ENCODE measurements around the gene NCKAP5.

Gene NCKAP5

DNA sequence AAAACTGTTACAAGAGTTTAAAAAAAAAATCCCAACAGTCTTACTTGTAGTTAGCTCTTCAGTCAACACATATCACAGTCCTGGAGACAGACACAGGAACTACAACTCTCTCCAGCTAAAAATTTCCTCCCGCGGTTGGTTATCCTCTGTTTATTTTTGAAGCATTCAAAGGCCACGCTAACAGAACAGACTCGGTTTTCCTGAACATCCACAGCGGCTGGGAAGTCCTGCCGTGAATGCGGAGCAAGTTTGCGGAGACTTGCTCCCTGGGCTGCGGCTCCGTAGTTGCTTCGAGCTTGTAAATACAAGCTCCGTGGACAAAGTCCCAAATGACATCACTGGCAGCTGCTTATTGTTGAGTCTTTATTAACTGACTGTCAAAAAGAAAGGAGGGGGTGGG, at the start of gene NCKAP5:
Gene NCKAP5, minus strand, starts transcription at position 292 of the 400 bp plus-strand sequence. CDS start 50,937 bp downstream, outside the sequence.
- DNase-seq (ENCODE audit: low spot score), result no peak

DNA sequence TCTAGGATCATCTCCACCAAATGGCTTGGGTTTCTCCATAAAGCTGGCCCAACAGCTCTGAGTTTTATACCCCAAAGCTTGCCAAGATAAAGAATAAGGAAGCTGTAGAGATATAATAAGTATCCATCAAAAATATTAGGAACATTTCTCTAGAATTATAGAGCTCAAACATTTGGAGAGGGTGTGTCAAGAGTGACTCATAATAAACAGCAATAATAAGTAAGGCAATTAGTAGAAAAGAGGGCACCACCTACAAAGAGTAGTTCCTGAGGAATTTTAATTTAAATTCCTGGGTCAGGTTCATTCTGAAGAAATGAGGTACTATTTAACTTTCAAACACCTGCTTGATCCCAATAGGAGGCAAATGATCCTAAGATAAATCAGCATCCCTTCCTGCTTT, 41.4 kb upstream of the NCKAP5 start:
- no peak for DNase-seq (ENCODE audit: low spot score)

- no peak for DNase-seq (ENCODE audit: low spot score)
These were observed 40.0 kb upstream of the NCKAP5 start for GRCh38 chr2:133608291-133608690.

DNA sequence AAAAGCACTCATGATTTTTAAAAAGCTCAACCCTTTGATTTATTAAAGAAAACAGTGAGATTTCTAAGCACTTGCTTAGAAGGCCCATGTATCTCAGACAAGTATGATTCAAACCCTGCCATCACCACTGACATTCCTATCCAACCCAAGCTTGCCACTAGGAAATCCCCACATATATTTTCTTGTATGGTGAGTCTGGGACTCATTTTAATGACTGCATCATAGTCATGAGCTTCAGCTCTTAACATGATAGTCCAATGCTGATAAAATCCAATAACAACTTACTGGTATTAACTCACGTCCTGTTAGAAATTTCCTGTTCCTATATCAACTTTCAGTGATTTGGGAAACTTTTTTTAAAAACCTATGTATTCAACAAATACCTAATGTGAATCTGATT, 39.4 kb upstream of the NCKAP5 start:
- no peak for DNase-seq (ENCODE audit: low spot score)

DNA sequence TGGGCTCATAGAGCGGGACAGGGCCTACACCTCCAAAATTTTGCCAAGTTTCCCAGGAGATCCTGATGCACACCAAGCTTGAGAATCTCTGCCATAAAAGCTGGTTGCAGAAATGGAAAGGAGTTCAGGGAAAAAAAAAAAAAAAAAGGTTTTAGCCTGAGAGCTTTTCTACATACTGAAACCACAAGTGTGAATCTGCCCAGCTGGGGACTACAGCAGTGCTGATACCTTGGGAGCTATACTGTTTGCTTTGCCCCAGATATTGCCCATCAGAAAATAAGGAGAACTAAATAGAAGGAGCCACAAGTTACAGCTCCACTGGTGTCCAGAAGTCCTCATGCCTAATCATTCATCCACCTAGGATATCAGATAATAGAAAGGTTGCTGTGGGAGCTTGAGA, 38.4 kb upstream of the NCKAP5 start:
- no peak for DNase-seq (ENCODE audit: low spot score)

DNA sequence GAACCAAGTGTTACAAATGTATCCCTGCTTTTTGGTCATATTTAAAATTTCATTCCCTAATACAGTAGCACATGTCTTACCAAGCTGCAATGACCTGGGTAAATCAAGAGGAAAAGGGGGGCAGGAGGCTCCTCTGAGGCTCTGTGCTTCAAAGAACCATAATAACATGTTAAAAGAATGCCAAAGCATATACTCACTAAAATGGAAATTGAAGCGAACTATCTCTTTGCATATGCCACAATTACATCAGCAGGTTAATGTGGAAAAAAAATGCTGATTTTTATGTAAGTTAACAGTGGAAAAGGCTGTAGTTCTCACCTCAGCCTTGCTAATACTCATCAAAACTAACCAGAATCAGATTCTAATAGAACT, 37.5 kb upstream of the NCKAP5 start:
- no peak for DNase-seq (ENCODE audit: low spot score)

GRCh38 chr2:133605011-133605765, 36.9 kb upstream of the NCKAP5 start:
- no peak for DNase-seq (ENCODE audit: low spot score)

- no peak for DNase-seq (ENCODE audit: low spot score)
These were observed 34.8 kb upstream of the NCKAP5 start for GRCh38 chr2:133603109-133603508.

DNA sequence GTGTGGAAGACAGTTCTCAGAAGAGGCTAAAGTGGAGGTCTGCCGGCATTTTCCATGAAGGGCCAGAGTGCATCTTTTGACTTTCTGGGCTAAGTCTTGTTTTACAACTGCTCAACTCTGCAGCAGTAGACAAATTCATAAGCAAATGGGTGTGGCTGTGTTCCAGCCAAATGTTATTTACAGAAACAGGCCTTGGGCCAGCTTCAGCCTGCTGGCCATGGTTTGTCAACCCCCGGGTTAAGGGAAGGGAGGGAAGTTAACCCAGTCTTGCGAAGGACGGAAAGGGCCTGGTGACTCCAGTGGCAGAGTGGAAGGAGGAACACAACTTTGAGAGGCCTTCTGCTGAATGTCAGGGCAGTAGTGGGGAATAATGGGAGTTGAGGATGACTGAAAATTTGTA, 34.3 kb upstream of the NCKAP5 start:
- DNase-seq (ENCODE audit: low spot score), result no peak

GRCh38 chr2:133600266-133600928, 32.1 kb upstream of the NCKAP5 start:
- DNase-seq (ENCODE audit: low spot score), result no peak

DNA sequence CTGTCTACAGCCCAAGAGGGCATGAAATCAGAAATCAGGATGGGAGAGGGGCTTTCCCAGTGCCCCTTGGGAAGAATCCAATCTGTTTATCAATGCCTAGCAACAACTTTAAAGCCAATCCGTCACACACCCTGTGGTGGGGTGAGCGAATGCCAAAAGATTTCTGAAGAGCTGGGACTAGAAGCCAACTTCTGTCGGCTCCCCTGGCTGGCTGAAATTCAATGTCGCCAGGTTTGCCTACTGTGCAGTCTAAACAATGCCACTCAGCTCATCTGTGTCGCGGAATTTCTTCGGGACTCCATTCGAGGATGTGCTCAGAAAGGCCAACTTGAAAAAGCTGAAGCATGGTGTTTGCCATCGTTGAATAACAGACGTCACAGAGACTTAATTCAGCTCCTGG, 31.5 kb upstream of the NCKAP5 start:
- DNase-seq (ENCODE audit: low spot score), result no peak

- no peak for DNase-seq (ENCODE audit: low spot score)
These were observed 31.0 kb upstream of the NCKAP5 start for GRCh38 chr2:133599211-133599803.

DNA sequence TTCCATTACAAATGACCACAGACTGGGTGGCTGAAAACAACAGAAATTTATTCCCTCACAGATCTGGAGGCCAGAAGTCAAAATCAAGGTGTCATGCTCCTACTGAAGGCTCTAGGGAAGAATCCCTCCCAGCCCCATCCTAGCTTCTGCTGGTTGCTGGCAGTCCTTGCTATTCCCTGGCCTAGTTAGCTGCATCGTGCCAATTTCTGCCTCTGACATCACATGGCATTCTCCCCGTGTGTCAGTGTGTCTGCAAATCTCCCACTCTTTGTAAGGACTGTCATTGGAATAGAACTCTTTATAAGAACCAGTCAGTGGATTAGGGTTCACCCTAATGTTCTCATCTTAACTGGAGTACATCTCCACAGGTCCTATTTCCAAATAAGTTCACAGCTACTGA, 30.5 kb upstream of the NCKAP5 start:
- DNase-seq (ENCODE audit: low spot score), result no peak

DNA sequence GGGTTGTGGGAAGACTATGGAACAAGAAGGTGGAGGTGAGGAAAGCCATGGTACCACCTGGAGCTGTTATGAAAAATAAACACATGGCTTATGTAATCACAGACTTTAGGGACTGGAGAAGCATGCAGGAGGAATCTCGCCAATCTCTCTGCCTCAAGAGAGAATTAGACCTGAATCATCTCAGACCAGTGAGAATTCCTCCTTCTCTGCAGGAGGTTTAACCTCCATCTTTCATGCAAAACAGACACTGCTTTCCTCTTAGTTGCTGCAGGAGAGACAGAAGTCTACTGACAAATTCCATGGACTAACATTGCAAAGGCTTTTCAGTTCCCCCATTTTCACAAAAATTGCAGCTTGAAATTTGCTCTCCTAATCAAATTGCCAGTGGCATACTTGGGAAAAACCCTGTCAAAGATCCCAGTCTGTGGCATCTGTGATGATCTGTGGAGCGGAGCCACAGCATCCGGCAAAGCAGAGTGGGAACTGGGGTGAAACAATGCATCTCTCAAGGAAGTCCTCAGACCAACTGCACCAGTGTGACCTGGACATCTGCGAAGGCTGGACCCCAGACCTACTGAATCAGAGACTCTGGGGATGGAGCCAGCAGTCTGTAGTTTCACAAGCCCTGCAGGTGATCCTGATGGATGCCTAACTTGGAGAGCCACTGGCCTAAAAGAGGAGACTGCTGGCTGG, 28.6 kb upstream of the NCKAP5 start:
- no peak for DNase-seq (ENCODE audit: low spot score)

DNA sequence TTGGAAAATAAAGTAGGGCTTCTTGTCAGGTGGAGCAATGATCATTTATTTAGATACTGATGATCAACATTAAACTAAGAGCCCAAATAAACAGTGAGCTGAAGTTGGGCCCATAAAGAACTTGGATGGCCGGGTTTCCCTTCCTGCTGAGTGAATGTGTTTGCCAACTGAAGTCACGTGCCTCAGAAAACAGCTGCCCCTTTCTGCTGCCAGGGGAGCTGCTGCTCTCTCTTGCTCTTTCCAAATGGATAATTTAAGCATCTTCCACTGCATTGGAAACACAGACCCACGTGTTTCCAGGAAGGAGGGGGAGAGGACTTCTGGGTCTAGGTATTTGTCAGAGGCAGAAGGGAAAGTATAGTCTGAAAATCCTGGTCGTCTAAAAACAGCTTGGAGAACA, 22.9 kb upstream of the NCKAP5 start:
- DNase-seq (ENCODE audit: low spot score), result no peak

- no peak for DNase-seq (ENCODE audit: low spot score)
These were observed 21.2 kb upstream of the NCKAP5 start for GRCh38 chr2:133589456-133589855.

DNA sequence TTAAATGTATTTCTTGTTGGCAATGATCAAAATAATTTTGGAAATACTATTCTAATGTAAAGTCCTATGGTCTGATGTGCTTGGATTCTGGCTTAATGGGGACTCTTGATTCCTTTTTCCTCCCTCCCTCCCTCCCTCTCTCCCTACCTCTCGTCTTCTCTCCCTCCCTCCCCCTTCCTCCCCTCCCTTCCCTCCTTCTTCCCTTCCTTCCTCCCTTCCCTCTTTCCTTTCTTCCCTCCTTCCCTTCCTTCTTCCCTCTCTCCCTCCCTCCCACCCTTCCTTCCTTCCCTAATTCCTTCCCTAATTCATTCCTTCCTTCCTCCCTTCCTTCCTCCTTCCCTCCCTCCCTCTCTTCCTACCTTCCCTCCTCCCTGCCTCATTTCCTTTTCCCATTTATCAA, 19.9 kb upstream of the NCKAP5 start:
- DNase-seq (ENCODE audit: low spot score), result no peak

DNA sequence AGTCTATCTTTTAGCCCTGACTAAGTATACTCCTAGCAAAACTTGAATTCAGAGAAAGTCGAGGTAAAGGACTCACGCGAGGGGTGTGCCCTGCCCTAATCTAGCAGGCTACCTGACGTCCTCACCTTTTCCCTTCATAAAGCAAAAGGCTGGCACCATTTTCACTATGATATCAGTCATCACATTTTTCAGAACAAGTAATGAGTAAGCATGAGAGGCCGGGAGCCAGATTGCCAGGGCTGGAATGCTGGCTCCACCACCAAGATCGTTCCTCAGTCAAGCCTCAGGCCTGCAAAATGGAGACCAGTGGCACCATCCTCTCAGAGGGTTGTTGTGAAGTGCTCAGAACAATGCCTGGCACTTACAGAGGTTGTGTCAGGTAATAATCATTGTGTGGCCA, 18.7 kb upstream of the NCKAP5 start:
- DNase-seq (ENCODE audit: low spot score), result no peak

DNA sequence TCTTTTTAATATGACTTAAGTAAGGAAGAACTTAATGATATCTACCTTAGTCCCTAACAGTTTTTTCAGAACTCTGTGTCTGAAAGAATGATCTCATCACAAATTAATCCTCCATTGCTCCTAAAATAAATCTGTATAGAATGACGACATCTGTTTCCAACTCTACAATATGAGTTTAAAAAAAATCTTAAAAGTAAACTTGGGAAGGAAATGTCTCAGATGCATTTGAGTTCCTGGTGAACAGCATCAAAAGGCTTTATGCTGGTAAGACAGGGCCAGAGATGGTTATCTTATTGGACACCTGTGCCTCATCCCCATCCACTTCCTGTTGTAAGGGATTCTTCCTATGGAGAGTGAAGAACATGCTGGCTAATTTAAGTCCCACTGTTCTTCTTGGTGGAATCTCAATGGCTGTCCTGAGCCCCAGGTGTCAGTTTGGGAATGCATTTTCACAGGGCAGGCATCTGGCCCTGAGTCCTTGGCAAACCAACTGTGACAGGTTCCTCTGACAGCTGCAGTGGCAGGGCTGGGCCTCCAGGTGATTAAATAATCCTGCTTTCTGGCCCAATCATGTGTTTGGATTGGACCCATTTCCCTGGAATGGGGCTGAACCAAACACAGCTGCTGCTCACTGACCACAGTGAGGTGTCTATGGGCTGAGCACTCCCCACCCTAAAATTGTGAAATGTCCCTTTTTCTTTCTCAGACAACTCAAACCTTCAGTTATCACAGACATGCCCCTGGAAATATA, 12.9 kb upstream of the NCKAP5 start:
- no peak for DNase-seq (ENCODE audit: low spot score)

GRCh38 chr2:133579274-133579673, 11.0 kb upstream of the NCKAP5 start:
- DNase-seq (ENCODE audit: low spot score), result no peak

- DNase-seq (ENCODE audit: low spot score), result no peak
These were observed 8.5 kb upstream of the NCKAP5 start for GRCh38 chr2:133576714-133577113.

DNA sequence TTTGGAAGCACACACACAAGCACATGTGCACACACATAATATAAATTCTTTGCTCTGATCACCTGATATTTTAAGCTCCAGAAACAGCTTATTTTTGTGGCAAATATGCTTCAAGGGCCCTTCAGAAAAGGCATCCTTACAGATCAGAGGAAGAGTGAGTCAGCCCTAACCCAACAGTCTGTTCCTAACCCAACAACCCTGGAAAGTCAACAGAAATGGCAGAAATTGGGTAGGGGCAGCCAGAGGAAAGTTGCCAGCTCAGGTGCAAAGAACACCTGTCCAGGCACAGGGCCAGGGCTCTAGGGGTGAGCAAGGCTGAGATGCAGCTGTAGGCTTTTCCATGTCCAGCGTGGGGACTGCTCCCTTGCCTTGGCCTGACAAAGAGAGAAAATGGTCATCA, 6.4 kb upstream of the NCKAP5 start:
- no peak for DNase-seq (ENCODE audit: low spot score)
